ENCODE measurements around the gene SEC22A. TPM values are rescaled to one million over a fixed set of nuclear protein-coding genes. Genes with fewer than 3 reads are reported as not detected.

SEC22A gene
- polyA plus RNA-seq, 3 donors: 23.9 to 29.0 (median 24.8) TPM

Other genes with a start within 250 kb of the SEC22A start
- gene SEMA5B, start 174.2 kb upstream of the SEC22A start, polyA plus RNA-seq (ENCODE audit: insufficient read length in 3 of 3): 10 to 100 TPM; 25.2 to 30.7 (median 28.6) TPM
- 10 to 100 TPM; 25.2 to 30.4 (median 25.9) TPM for gene PDIA5, start 134.9 kb upstream of the SEC22A start, polyA plus RNA-seq (ENCODE audit: insufficient read length in 3 of 3)
- gene ADCY5, start 247.1 kb downstream of the SEC22A start, polyA plus RNA-seq (ENCODE audit: insufficient read length in 3 of 3): 10 to 100 TPM; 11.2 to 13.4 (median 12.6) TPM